Neural progenitor cell (in vitro differentiated cells): Measurements from ENCODE around the gene LBX2. TPM values are rescaled to one million over a fixed set of nuclear protein-coding genes. Genes with fewer than 3 reads are reported as not detected.

ENCODE experiments used
- DNase-seq: peaks from one replicate; pipeline ENCODE4 v3.0.0-alpha.2; 2016; ENCODE audit warnings: low spot score
- H2AFZ ChIP-seq: fragments of 200-600 bp; sonication (generic); replicated peaks from 2 replicates; pipeline ENCODE4 v1.6.1; 2016; ENCODE audit warnings: antibody characterized with exemption
- H3F3A ChIP-seq: fragments of 200-600 bp; sonication (generic); 2 replicates; pipeline ENCODE4 v1.6.1; 2016; ENCODE audit warnings: antibody characterized with exemption, low read depth
- H3K27ac ChIP-seq: fragments of 200-600 bp; sonication (generic); 2 replicates; pipeline ENCODE4 v1.5.1; 2016; ENCODE audit warnings: mild to moderate bottlenecking
- H3K27me3 ChIP-seq: fragments of 200-600 bp; sonication (generic); 2 replicates; pipeline ENCODE4 v1.6.1; 2016; ENCODE audit warnings: mild to moderate bottlenecking, moderate library complexity
- H3K36me3 ChIP-seq: fragments of 200-600 bp; sonication (generic); 2 replicates; pipeline ENCODE4 v1.5.1; 2016
- H3K4me1 ChIP-seq: fragments of 200-600 bp; sonication (generic); 2 replicates; pipeline ENCODE4 v1.6.1; 2016; ENCODE audit warnings: mixed run types
- H3K4me2 ChIP-seq: fragments of 200-600 bp; sonication (generic); 2 replicates; pipeline ENCODE4 v1.6.1; 2016
- H3K4me3 ChIP-seq: fragments of 200-600 bp; sonication (generic); 2 replicates; pipeline ENCODE4 v1.5.1; 2016
- H3K79me2 ChIP-seq: fragments of 200-600 bp; sonication (generic); 2 replicates; pipeline ENCODE4 v1.6.1; 2016; ENCODE audit warnings: low read depth
- H3K9ac ChIP-seq: fragments of 200-600 bp; sonication (generic); 2 replicates; pipeline ENCODE4 v1.6.1; 2016
- H3K9me3 ChIP-seq: fragments of 200-600 bp; sonication (generic); 2 replicates; pipeline ENCODE4 v1.5.1; 2016; ENCODE audit warnings: low read depth
- H4K20me1 ChIP-seq: fragments of 200-600 bp; sonication (generic); 2 replicates; pipeline ENCODE4 v1.6.1; 2016; ENCODE audit warnings: low read depth
- H3K27ac Mint-ChIP-seq: 3 replicates; pipeline ENCODE4 v1.8.0; 2021; ENCODE audit warnings: mixed read lengths
- H3K27me3 Mint-ChIP-seq: 2 replicates; pipeline ENCODE4 v1.8.0; 2022; ENCODE audit warnings: low read depth, mild to moderate bottlenecking, inconsistent platforms, moderate library complexity, mixed read lengths; ENCODE audit not compliant: insufficient read depth
- H3K36me3 Mint-ChIP-seq: 3 replicates; pipeline ENCODE4 v1.8.0; 2021; ENCODE audit warnings: mixed read lengths
- H3K4me1 Mint-ChIP-seq: 3 replicates; pipeline ENCODE4 v1.8.0; 2021; ENCODE audit warnings: mixed read lengths
- H3K4me3 Mint-ChIP-seq: 3 replicates; pipeline ENCODE4 v1.8.0; 2021; ENCODE audit warnings: mild to moderate bottlenecking, moderate library complexity, mixed read lengths
- H3K9me3 Mint-ChIP-seq: 3 replicates; pipeline ENCODE4 v1.8.0; 2020; ENCODE audit warnings: mixed read lengths
- CTCF ChIP-seq: fragments of 200-600 bp; sonication (generic); IDR thresholded peaks from 2 replicates; pipeline ENCODE4 v1.5.1; 2017; ENCODE audit warnings: antibody characterized with exemption, mild to moderate bottlenecking
- EZH2 ChIP-seq: fragments of 200-600 bp; sonication (generic); IDR thresholded peaks from 2 replicates; pipeline ENCODE4 v1.6.1; 2017; ENCODE audit warnings: antibody characterized with exemption, mild to moderate bottlenecking, moderate library complexity
- EZH2phosphoT487 ChIP-seq: fragments of 200-600 bp; sonication (generic); IDR thresholded peaks from 2 replicates; pipeline ENCODE4 v1.6.1; 2017; ENCODE audit warnings: antibody characterized with exemption
- total RNA-seq: library from RNA; depleted of rRNA; stranded (reverse); fragments of >200 nt; gene quantifications from 2 replicates; pipeline ENCODE4 v1.2.3, GENCODE V29; 2015; ENCODE audit warnings: low replicate concordance

Gene LBX2
- total RNA-seq, 1 donor from 2014 or later, result not detected

GRCh38 chr2:74524005-74524404 lies 24.6 kb upstream of the LBX2 start:
- TF ChIP-seq EZH2 (no peak), CTCF (no peak), EZH2phosphoT487 (no peak)
- peaks cover 27% of the 10 kb centered on the region for H3K27me3 Mint-ChIP-seq

GRCh38 chr2:74522516-74522915 lies 23.1 kb upstream of the LBX2 start:
- H3K27ac Mint-ChIP-seq, result no peak overlapping the region
- H3K27ac ChIP-seq, result no peak overlapping the region

More at GRCh38 chr2:74524005-74524404, 24.6 kb upstream of the LBX2 start:
- Mint-ChIP-seq H3K4me1 (peaks cover 14% of the 10 kb centered on the region), H3K9me3 (no peaks in the 10 kb centered on the region), H3K27ac (no peak overlapping the region), H3K4me3 (no peak overlapping the region), H3K36me3 (peaks cover 16% of the 10 kb centered on the region)
- no peak overlapping the region for H3K9ac ChIP-seq
- no peak overlapping the region for H3K4me2 ChIP-seq
- peaks cover 15% of the 10 kb centered on the region for H3K79me2 ChIP-seq
- no peaks in the 10 kb centered on the region for H3F3A ChIP-seq
- DNase-seq, result no peak
- peaks cover 7% of the 10 kb centered on the region for H3K4me1 ChIP-seq
- H2AFZ ChIP-seq, result no peak overlapping the region
- H3K36me3 ChIP-seq, result no peaks in the 10 kb centered on the region
- H4K20me1 ChIP-seq, result no peaks in the 10 kb centered on the region
- H3K4me3 ChIP-seq, result no peak overlapping the region
- peaks cover 39% of the 10 kb centered on the region for H3K27me3 ChIP-seq
- H3K27ac ChIP-seq, result no peak overlapping the region
- no peaks in the 10 kb centered on the region for H3K9me3 ChIP-seq

GRCh38 chr2:74516650-74517049 lies 17.2 kb upstream of the LBX2 start:
- peaks cover 26% of the 10 kb centered on the region for H4K20me1 ChIP-seq
- H3K4me1 ChIP-seq, result peaks cover 21% of the 10 kb centered on the region
- peaks cover 100% of the 10 kb centered on the region for H3K27me3 ChIP-seq
- Mint-ChIP-seq H3K36me3 (peaks cover 5% of the 10 kb centered on the region), H3K9me3 (peaks cover 8% of the 10 kb centered on the region), H3K27me3 (peaks cover 74% of the 10 kb centered on the region), H3K4me1 (peaks cover 19% of the 10 kb centered on the region), H3K4me3 (peak overlapping the region; percentile 55), H3K27ac (no peak overlapping the region)
- no peaks in the 10 kb centered on the region for H3K36me3 ChIP-seq
- H3K4me3 ChIP-seq, result no peak overlapping the region
- H3F3A ChIP-seq, result peaks cover 34% of the 10 kb centered on the region
- no peaks in the 10 kb centered on the region for H3K79me2 ChIP-seq
- TF ChIP-seq CTCF, result no peak
- TF ChIP-seq EZH2phosphoT487, result no peak
- TF ChIP-seq EZH2, result no peak
- no peak overlapping the region for H3K4me2 ChIP-seq
- DNase-seq, result no peak
- H3K27ac ChIP-seq, result no peak overlapping the region
- H2AFZ ChIP-seq, result no peak overlapping the region
- no peak overlapping the region for H3K9ac ChIP-seq
- no peaks in the 10 kb centered on the region for H3K9me3 ChIP-seq

More at GRCh38 chr2:74522516-74522915, 23.1 kb upstream of the LBX2 start:
- no peak overlapping the region for H2AFZ ChIP-seq
- no peaks in the 10 kb centered on the region for H3K36me3 ChIP-seq
- H3K9ac ChIP-seq, result no peak overlapping the region
- H3K27me3 Mint-ChIP-seq, result peaks cover 42% of the 10 kb centered on the region
- H3K4me3 Mint-ChIP-seq, result no peak overlapping the region
- peaks cover 54% of the 10 kb centered on the region for H3K27me3 ChIP-seq
- no peaks in the 10 kb centered on the region for H3K4me1 ChIP-seq
- peaks cover under 1% of the 10 kb centered on the region for H3K79me2 ChIP-seq
- TF ChIP-seq EZH2phosphoT487, result no peak
- TF ChIP-seq EZH2, result no peak
- no peak for TF ChIP-seq CTCF
- no peak overlapping the region for H3K4me2 ChIP-seq
- H3K4me3 ChIP-seq, result no peak overlapping the region
- H3K9me3 Mint-ChIP-seq, result no peaks in the 10 kb centered on the region
- H3F3A ChIP-seq, result no peaks in the 10 kb centered on the region
- H3K9me3 ChIP-seq, result no peaks in the 10 kb centered on the region
- peaks cover 15% of the 10 kb centered on the region for H3K36me3 Mint-ChIP-seq
- peaks cover 3% of the 10 kb centered on the region for H3K4me1 Mint-ChIP-seq
- DNase-seq, result no peak
- H4K20me1 ChIP-seq, result no peaks in the 10 kb centered on the region
